HG02981 (cell line): ENCODE data around the gene B9D1.
A peak's percentile ranks its signal among the peaks of the same experiment; 100 is the strongest.

Experiments used
- ATAC-seq: cut with Tn5 transposase; IDR thresholded peaks from one replicate; pipeline ENCODE4 v1.9.1; 2021; ENCODE audit warnings: mild to moderate bottlenecking, moderate library complexity; ENCODE audit not compliant: unreplicated experiment

Gene B9D1

GRCh38 chr17:19341641-19342610 lies 20.6 kb downstream of the B9D1 start:
- no peak for ATAC-seq

- ATAC-seq, result no peak
Measured at GRCh38 chr17:19341211-19341631, 21.3 kb downstream of the B9D1 start.

GRCh38 chr17:19339341-19339815 lies 23.1 kb downstream of the B9D1 start:
- no peak for ATAC-seq

GRCh38 chr17:19338031-19338990 lies 24.2 kb downstream of the B9D1 start:
- peak; percentile 65 for ATAC-seq

GRCh38 chr17:19337712-19338023 lies 24.9 kb downstream of the B9D1 start:
- no peak for ATAC-seq

- no peak for ATAC-seq
Measured at GRCh38 chr17:19336938-19337711, 25.4 kb downstream of the B9D1 start.

- ATAC-seq, result no peak
Measured at GRCh38 chr17:19335951-19336631, 26.4 kb downstream of the B9D1 start.

GRCh38 chr17:19334331-19334730 lies 28.2 kb downstream of the B9D1 start:
- no peak for ATAC-seq

- no peak for ATAC-seq
Measured at GRCh38 chr17:19333736-19334290, 28.7 kb downstream of the B9D1 start.

- no peak for ATAC-seq
Measured at GRCh38 chr17:19333132-19333440, 29.4 kb downstream of the B9D1 start.

GRCh38 chr17:19332371-19333131 lies 30.0 kb downstream of the B9D1 start:
- ATAC-seq, result no peak

- no peak for ATAC-seq
Measured at GRCh38 chr17:19331543-19332245, 30.8 kb downstream of the B9D1 start.

- ATAC-seq, result no peak
Measured at GRCh38 chr17:19331134-19331533, 31.4 kb downstream of the B9D1 start.

GRCh38 chr17:19330271-19330670 lies 32.3 kb downstream of the B9D1 start:
- no peak for ATAC-seq

GRCh38 chr17:19329839-19330238 lies 32.7 kb downstream of the B9D1 start:
- ATAC-seq, result no peak

- no peak for ATAC-seq
Measured at GRCh38 chr17:19329136-19329535, 33.4 kb downstream of the B9D1 start.

GRCh38 chr17:19328441-19329061 lies 34.0 kb downstream of the B9D1 start:
- no peak for ATAC-seq
